NK-92 (cell line): ENCODE data around the gene HMOX1.
"Not testable (repeated sequence)": the region's sequence is repeated elsewhere in the genome, so short reads cannot be mapped to it uniquely, and the experiment has no call there.

ENCODE experiments used
- DNase-seq: peaks from one replicate; lab custom pipeline; 2025; ENCODE audit not compliant: unreplicated experiment; lab: John Stamatoyannopoulos, UW

HMOX1 gene

DNA sequence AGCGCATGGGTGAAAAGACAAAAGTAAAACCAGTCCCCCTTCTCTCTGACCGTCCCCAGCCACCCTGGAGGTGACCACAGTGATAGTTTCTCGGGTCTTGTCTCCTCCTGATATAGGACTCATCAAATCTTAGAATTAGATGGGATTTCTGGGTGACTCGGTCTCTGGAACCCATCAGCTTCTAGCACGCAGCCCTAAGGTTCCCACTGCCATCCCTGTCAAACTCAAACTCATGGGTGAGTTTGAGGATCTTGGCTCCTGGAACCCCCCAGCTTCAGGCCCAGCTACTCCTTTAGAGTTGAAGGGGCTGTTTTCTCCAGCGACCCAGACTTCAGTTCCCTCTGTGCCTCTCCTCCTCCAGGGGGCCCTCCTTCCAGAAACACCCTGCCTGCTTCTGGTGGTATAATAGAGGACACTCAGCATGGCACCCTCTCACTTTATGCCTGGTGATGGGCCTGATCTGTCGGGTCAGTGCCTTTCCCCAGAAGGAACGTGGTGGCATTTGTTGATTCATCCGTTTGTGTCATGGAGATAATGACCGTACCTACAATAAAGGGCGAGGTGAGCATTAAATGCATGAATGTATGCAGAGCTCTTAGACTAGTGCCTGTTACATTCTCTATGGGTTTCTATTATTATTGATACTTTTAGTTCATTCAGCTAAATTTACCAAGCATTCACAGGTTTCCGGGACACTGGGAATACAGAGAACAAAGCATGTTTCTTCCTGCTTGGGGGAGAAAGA is 50.8 kb downstream of the HMOX1 start:
- DNase-seq: no peak

DNA sequence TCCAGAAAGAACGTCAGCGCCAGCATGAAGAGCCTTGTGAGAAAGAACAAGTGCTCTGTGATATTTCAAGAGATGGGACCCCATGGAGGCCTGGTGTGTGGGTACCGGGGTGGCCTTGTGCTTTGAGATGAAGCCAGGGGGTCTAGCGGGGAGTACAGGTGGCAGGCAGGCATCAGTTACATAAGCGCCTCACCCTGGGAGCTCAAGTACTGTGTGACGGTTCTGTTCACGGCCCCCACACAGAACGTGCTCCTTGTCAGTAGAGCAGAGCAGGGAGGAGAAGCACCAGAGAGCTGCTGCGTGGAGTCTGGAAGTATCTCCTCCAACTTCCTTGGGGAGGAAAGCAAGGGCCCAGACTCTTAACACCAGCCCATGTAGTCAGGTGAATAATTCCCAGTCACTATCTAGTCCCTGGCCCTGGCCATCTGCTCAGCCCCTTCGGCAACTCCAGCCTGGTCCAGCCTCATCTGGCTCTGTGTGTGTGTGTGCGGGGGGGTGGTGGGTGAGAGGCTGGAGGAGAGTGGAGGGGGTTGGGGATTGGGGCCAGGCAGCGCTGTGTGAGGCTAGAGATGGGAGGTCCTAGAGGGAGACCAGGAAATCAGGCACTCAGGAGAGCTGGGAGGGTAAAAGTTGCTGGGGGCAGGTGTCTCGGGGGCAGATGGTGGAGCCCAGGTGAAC is 51.5 kb downstream of the HMOX1 start:
- no peak for DNase-seq

DNA sequence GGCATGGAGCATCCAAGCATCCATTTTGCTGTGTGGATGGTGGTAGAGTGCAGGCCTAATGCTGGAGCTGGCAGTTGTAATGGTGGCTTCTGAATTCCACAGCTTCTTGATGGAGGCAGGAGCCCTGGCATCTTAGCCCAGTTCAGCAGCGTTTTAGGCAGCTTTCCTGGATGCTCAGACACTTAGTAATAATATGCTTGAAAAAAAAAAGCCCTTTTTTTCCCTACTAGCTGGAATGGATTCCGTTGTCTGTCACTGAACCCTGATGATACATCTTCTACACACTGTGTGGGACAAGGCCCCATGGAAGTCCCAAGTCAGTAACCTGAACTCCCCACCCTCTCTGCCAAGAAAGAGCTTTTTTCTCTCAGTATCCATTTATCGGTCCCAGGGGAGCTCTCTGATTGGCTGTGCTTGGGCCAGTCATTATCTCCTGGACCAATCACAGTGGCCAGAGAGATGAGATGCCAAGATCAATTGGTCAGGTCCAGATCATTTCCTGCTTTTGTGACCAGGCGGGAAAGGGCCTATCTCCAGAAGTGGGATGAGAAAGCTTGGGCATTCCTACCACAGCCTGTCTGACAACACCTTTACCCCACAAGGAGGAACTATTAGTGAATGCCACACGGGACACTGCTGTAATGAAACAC is 53.3 kb downstream of the HMOX1 start:
- DNase-seq: no peak

DNA sequence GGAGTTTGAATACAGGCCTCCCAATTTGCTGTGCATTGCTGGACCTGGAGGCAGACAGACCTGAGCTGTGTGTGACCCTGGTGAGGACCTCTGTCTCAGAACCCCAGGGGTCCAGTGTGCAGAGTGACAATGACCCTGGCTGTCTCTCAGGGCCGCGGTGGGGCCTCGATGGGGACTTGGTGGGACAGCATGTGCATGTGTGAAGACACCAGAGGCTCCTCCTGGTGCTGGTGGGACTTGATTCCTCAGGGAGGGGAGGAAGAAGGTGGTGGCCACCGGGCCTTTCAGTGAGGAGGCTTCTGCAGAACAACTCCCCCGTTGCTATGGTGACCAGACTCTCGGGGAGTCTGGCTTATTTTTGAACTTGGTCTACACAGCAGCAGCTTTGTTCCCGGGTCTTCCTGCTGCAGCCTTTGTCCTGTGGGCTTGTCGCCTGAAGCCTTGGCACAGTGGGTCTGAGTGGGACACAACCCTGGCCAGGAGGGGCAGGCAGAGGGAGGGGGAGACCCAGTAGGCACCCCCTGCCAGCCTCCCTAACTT is 54.4 kb downstream of the HMOX1 start:
- no peak for DNase-seq

DNA sequence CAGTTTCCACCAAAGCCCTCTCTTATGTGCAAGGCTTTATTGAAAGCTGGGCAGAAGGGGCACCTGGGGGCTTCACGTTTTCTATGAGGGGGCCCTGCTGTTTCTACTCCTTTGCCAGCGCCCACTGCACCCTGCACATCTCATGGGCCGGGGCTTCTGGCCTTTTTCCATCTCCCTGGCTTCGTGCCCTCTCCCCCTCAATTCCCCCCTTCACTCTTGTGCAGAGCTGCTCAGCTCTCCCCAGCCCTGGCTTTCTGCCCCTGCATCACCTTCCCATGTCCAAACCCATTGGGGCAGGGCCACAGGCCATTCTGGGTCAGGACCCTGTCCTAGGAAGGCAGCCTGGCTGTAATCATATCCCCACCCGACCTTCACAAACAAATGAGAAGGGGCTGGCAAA is 55.5 kb downstream of the HMOX1 start:
- no peak for DNase-seq

DNA sequence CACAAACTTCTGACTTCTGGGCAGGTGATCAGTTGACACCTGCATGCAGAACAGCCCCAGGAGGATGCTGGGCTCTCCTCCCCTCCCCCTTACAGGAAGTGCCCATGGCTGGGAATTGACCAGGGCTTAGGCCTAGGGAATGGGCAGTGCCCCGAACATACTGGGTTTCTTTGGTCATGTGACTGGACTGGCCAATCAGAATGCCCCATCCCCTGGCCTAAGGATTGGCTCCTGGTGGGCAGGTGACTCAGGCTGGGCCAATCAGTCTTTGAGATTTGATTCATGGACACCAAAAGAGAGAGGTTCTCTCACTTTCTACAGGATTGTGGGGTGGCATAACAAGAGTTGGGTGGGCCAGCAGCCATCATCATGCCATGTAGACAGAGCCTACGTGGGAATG is 56.2 kb downstream of the HMOX1 start:
- DNase-seq: no peak

DNA sequence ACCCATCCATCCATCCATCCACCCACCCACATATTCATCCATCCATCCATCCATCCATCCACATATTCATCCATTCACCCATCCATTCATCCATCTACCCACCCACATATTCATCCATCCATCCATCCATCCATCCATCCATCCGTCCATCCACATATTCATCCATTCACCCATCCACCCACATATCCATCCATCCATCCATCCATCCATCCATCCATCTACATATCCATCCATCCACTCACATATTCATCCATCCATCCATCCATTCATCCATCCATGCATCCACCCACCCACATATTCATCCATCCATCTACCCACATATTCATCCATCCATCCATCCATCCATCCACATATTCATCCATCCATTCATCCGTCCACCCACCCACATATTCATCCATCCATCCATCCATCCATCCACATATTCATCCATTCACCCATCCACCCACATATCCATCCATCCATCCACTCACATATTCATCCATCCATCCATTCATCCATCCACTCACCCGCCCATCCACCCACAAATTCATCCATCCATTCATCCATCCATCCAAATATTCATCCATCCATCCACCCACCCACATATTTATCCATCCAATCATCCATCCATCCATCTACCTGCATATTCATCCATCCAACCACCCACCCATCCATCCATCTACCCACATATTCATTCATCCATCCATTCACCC is 57.9 kb downstream of the HMOX1 start:
- not testable (repeated sequence) for DNase-seq

DNA sequence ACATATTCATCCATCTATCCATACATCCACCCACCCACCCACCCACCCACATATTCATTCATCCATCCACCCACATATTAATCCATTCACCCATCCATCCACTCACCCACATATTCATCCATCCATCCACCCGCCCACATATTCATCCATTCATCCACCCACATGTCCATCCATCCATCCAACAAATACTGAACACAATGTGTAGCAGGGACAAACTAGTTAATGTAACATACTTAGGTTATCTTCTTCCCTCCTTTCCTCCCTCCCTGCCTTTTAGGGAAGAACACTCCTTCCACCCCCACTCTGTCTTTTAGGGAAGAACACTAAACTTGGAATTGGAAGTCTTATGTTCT is 58.4 kb downstream of the HMOX1 start:
- no peak for DNase-seq

DNA sequence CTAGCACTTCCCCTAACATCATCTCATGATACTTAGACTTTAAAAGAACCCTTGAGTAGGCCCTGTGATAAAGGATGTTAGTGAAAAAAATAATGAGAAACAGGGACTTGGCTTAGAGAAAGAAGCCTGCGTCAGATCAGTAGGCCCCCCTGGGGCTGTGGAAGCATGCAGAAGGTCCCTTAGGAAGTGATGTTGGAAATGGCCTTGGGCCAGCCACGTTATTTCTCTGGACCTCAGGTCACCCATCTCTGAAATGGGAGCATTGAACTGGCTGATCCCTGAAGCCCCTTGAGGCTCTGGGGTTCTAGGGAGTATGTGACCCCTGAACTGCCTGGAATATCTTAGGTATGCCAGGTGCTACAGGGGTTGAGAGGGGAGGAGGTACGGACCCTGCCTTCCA is 59.2 kb downstream of the HMOX1 start:
- DNase-seq: no peak

DNA sequence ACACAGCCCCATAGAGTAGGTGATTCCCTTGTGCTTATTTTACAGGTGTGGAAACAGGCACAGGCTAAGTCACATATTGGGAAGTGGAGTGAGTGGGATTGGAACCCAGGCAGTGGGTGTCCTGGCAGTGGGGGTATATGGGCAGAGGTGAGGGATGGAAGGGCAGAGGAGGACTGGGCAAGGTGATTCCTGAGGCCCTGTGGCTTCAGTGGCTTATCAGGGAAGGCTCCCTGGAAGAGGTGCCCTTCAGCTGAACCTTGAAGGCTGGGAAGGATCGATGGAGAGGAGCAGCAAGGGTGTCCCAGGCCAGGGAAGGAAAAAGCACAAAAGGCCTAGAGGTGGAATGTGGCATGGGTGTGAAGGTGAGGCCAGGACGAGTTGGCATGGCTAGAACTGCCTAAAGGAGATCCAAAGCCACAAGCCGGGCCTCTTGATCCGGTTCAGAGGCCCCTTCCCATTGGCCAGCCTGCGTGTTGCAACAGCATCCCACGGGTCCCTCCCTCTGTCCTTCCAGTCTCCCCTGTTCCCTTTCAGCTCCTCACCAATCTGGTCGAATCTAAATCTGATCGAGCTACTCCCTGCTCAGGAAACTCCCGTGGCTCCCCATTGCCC is 60.7 kb downstream of the HMOX1 start:
- no peak for DNase-seq

DNA sequence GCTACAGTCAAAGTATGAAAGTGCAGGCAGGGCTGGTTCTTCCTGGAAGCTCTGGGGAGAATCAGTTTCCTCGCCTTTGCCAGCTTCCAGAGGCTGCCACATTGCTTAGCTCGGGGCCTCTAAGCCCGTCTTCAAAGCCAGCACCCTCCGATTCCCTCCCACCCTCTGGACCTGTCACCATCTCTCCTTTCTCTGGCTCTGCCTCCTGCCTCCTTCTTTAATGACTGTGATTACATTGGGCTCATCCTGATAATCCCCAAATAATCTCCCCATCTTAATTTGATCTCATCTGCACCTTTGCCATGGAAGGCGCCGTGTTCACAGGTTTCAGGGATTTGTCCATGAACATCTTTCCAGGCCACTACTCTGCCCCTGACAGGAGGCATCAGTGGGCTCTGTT is 61.6 kb downstream of the HMOX1 start:
- DNase-seq: no peak

DNA sequence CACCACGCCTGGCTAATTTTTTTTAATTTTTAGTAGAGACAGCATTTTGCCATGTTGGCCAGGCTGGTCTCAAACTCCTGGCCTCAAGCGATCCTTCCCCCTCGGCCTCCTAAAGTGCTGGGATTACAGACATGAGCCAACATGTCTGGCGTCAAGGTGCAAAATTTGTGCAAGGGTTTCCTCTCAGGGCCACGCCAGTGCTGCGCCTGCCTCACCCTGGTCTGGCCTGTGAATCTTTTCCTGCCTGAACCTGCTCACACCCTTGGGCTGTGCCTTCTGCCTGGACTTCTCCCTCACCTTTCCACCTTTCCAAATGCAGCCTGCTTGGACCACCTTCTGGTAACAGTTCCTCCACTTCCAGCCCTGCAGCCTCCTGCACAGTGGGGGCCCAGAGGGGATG is 62.4 kb downstream of the HMOX1 start:
- DNase-seq: no peak
